IPS-18a (cell line): Measurements from ENCODE around the gene OR4K15.
"Not testable (repeated sequence)": the region's sequence is repeated elsewhere in the genome, so short reads cannot be mapped to it uniquely, and the experiment has no call there.

Experiments
- H3K27ac ChIP-seq: one replicate; pipeline ENCODE4 v1.5.1; 2013; ENCODE audit warnings: low read length
- H3K27me3 ChIP-seq: one replicate; pipeline ENCODE4 v1.6.1; 2013; ENCODE audit warnings: mild to moderate bottlenecking, low read length; ENCODE audit not compliant: control insufficient read depth, insufficient read depth
- H3K36me3 ChIP-seq: one replicate; pipeline ENCODE4 v1.6.1; 2013; ENCODE audit warnings: low read depth, low read length; ENCODE audit not compliant: control insufficient read depth
- H3K4me1 ChIP-seq: one replicate; pipeline ENCODE4 v1.6.1; 2013; ENCODE audit warnings: low read depth, low read length; ENCODE audit not compliant: control insufficient read depth
- H3K4me3 ChIP-seq: one replicate; pipeline ENCODE4 v1.5.1; 2013; ENCODE audit warnings: low read length
- H3K9ac ChIP-seq: one replicate; pipeline ENCODE4 v1.6.1; 2013; ENCODE audit warnings: mild to moderate bottlenecking, low read length, moderate library complexity
- H3K9me3 ChIP-seq: one replicate; pipeline ENCODE4 v1.6.1; 2013; ENCODE audit warnings: low read depth, low read length; ENCODE audit not compliant: control insufficient read depth

The OR4K15 gene, protein sequence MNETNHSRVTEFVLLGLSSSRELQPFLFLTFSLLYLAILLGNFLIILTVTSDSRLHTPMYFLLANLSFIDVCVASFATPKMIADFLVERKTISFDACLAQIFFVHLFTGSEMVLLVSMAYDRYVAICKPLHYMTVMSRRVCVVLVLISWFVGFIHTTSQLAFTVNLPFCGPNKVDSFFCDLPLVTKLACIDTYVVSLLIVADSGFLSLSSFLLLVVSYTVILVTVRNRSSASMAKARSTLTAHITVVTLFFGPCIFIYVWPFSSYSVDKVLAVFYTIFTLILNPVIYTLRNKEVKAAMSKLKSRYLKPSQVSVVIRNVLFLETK

DNA sequence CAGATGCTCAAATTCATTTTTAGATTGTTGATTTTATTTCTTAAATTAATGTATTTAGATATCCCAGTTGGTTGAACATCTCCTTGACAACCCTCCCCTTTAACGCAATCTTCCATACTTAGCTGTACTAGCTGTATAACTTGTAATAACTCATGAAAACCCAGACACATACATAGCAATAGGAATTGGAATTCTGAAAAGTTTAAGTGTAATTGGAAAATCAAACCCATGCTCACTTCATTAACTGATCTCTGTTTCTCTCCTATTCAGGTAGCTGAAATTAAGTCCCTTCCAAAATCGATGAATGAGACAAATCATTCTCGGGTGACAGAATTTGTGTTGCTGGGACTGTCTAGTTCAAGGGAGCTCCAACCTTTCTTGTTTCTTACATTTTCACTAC is at the start of gene OR4K15:
TSS of gene OR4K15 (plus strand) at position 301 of the 400 bp plus-strand sequence. CDS start at position 301, 0 bp downstream.
- H3K9ac ChIP-seq: no peak within 1 kb of the TSS
- no peaks in the 10 kb centered on the region for H3K36me3 ChIP-seq
- H3K4me1 ChIP-seq: no peaks in the 10 kb centered on the region
- H3K27ac ChIP-seq: no peak within 1 kb of the TSS
- H3K27me3 ChIP-seq: no peaks in the 10 kb centered on the region
- no peak within 1 kb of the TSS for H3K4me3 ChIP-seq
- H3K9me3 ChIP-seq: peaks cover 30% of the 10 kb centered on the region

DNA sequence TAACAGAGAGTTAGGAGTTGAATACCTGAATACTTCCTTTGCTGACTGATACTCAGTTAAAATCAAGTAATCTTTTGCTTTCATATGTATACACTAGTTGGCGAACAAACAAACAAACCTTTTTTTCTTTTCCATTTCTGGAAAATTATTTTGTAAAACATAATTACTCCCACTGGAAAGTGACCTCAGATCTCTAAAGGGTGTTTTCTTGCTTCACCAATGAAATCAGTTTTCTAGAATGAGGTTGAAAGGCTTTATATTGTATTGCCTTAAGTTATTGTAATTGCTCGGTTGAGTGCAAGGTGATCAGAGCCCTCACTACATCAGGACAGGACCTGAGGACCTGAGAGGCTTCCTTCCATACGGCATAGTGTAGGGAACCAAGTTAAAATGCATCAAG is 44.8 kb upstream of the OR4K15 start, which contains the start of gene OR4K1:
TSS of gene OR4K1 (plus strand) at position 301 of the 400 bp plus-strand sequence. CDS start 4,750 bp downstream, outside the sequence.
- Histone ChIP-seq H3K4me1 (no peaks in the 10 kb centered on the region), H3K27ac (no peak within 1 kb of the TSS), H3K9ac (no peak within 1 kb of the TSS), H3K4me3 (no peak within 1 kb of the TSS), H3K9me3 (peaks cover 66% of the 10 kb centered on the region), H3K36me3 (no peaks in the 10 kb centered on the region), H3K27me3 (no peaks in the 10 kb centered on the region)

DNA sequence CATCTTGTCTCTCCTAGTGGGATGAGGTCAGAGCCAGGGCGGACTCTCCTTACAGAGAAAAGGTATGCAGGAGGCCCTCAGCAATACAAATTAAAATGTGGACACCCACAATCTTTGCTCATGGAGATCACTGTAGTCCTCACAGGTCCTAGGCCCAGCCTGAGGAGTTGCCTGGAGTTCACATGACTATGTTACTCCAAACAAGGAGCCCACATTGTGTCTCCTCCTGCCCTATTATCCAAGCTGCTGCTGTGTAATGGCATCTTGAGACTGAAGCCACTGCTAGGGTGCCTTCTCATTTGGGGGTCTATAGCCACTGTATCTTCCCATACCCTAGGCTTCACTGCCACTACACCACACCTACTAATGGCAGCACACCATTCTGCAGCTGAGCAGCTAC is 33.7 kb upstream of the OR4K15 start:
- Histone ChIP-seq H3K27me3 (no peaks in the 10 kb centered on the region), H3K9ac (no peak overlapping the region), H3K9me3 (peaks cover 43% of the 10 kb centered on the region), H3K4me1 (no peaks in the 10 kb centered on the region), H3K36me3 (no peaks in the 10 kb centered on the region), H3K27ac (no peak overlapping the region), H3K4me3 (no peak overlapping the region)

DNA sequence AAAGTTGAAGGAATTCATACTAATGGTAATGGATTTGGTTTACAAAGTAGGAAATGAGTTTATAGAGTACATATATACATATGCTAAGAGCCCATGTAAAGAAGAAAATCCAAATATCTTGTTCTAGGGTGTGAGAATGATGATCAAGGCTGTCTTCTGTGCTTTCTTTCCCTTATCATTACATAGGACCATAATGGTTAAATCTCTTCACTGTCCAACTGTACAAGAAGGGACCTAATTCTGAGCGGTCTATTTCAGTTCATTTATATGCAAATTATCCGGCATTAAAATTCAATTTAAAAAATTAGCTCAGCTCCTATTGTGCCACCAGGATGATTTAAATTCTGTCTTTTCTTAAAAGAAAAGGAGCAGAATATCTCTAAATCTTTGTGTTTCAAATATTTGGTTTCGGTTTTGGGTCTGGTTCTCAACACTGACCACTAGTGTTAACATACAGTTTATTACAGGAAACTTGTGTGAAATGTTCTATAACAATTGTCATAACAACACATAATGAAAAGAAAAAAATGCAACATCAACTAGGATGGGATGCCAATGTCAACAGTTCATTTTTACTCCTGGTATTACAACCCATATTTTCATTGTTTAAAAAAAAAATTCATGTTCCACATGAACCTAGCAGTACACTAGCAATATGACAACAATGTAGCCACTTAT is 27.8 kb upstream of the OR4K15 start:
- Histone ChIP-seq H3K27ac (no peak overlapping the region), H3K4me1 (no peaks in the 10 kb centered on the region), H3K27me3 (no peaks in the 10 kb centered on the region), H3K36me3 (no peaks in the 10 kb centered on the region), H3K9me3 (peaks cover 48% of the 10 kb centered on the region), H3K4me3 (no peak overlapping the region), H3K9ac (no peak overlapping the region)

DNA sequence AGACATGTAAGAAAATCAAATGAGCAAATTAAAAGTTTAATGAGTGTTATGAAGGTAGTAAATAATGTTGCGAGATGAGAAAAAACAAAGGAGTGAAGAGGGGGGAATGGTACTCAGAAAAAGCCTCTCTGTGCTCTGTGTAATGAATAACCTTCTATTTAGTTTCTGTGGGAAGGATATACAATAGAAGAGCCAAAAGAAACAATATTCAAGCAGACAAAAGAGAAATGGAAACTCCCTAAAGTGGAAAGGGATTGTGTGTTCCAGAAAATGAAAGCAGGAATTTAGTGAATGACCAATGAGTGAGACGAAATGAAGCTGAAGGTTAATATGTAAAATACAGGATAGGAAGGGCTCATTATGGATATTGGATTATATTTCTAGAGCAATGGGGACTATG is 26.2 kb upstream of the OR4K15 start:
- H3K4me1 ChIP-seq: no peaks in the 10 kb centered on the region
- H3K27ac ChIP-seq: no peak overlapping the region
- no peak overlapping the region for H3K4me3 ChIP-seq
- no peaks in the 10 kb centered on the region for H3K27me3 ChIP-seq
- H3K9ac ChIP-seq: no peak overlapping the region
- no peaks in the 10 kb centered on the region for H3K36me3 ChIP-seq
- H3K9me3 ChIP-seq: peaks cover 51% of the 10 kb centered on the region

DNA sequence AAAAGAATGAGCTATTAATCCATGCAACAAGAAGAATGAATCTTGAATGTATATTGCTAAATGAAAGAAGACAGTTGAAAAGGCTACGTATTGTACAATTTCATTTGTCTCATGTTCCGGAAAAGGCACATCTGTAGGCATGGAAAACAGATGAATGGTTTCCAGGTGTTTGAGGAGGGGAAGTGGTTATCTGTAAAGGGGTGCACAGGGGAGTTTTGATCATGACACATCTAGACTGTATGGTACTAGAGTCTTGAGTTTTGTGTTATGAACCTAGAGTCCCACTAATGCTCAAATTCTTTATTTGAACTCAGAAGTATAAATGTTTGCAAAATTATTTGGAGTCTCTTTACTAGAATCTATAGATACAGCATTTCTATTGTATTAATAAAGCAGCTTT is 5.7 kb upstream of the OR4K15 start:
- peaks cover 38% of the 10 kb centered on the region for H3K9me3 ChIP-seq
- H3K4me3 ChIP-seq, H3K36me3 ChIP-seq, H3K4me1 ChIP-seq, H3K27me3 ChIP-seq, H3K9ac ChIP-seq, H3K27ac ChIP-seq: not testable (repeated sequence)

DNA sequence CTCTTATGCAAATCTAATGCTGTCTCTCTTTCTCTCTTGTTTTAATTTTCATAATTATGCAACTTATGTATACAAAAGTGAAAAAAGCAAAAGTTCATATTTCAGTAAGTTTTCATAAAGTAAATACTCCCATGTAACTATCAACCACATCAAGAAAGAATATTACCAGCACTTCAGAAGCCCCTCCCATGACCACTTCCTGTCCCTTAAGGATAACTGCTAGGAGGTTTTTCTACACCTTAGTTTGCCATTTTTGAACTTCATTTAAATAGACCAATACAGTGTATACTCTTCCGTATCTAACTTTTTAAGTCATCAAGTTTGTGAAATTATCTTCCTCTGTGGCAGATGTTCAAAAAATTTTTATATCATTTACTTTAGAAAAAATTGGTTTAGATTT is 547 bp upstream of the OR4K15 start:
- H3K9ac ChIP-seq: no peak overlapping the region
- H3K36me3 ChIP-seq: no peaks in the 10 kb centered on the region
- peaks cover 29% of the 10 kb centered on the region for H3K9me3 ChIP-seq
- H3K27ac ChIP-seq: no peak overlapping the region
- no peaks in the 10 kb centered on the region for H3K4me1 ChIP-seq
- no peak overlapping the region for H3K4me3 ChIP-seq
- H3K27me3 ChIP-seq: no peaks in the 10 kb centered on the region

DNA sequence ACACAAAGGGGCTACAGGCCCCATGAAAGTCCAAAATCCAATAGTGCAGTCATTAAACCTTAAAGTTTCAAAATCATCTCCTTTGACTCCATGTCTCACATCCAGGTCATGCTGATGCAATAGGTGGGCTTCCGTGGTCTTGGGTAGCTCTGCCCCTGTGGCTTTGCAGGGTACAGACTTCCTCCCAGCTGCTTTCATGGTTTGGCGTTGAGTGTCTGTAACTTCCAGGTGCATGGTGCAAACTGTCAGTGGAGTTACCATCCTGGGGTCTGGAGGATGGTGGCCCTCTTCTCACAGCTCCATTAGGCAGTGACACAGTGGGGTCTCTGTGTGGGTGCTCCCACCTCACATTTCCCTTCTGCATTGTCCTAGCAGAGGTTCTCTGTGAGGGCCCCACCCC is 18.0 kb downstream of the OR4K15 start:
- H3K4me3 ChIP-seq: no peak overlapping the region
- H3K27me3 ChIP-seq: no peaks in the 10 kb centered on the region
- H3K9me3 ChIP-seq: peaks cover 76% of the 10 kb centered on the region
- no peaks in the 10 kb centered on the region for H3K4me1 ChIP-seq
- H3K27ac ChIP-seq: no peak overlapping the region
- no peaks in the 10 kb centered on the region for H3K36me3 ChIP-seq
- H3K9ac ChIP-seq: no peak overlapping the region

DNA sequence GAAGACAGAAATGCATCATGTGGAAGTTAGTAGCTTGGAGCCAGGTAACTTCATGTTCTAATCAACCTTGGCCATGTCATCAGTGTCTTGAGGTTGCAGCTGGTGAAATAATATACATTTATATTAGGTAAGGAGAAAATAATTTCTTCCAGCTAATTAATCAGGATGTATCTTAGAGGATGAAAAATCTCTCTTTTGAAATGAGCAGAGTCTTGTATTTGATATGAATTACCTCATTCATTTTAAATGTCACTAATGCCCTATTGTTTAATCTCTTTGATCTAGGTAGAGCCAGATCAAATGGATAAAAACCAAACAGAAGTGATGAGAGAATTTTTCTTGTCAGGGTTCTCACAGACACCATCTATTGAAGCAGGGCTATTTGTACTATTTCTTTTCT is 26.5 kb downstream of the OR4K15 start, which contains the start of gene OR4Q2:
TSS of gene OR4Q2 (plus strand) at position 301 of the 400 bp plus-strand sequence.
- Histone ChIP-seq H3K9me3 (peaks cover 71% of the 10 kb centered on the region), H3K27me3 (no peaks in the 10 kb centered on the region), H3K36me3 (no peaks in the 10 kb centered on the region), H3K27ac (no peak within 1 kb of the TSS), H3K4me1 (no peaks in the 10 kb centered on the region), H3K9ac (no peak within 1 kb of the TSS), H3K4me3 (no peak within 1 kb of the TSS)

DNA sequence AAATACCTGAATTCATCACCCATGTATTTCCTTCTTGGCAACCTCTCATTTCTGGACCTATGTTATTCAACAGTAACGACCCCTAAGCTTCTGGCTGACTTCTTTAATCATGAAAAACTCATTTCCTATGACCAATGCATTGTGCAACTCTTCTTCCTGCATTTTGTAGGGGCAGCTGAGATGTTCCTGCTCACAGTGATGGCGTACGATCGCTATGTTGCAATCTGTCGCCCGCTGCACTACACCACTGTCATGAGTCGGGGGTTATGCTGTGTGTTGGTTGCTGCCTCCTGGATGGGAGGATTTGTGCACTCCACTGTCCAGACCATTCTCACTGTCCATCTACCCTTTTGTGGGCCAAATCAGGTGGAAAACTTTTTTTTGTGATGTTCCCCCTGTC is 26.9 kb downstream of the OR4K15 start:
- no peak overlapping the region for H3K9ac ChIP-seq
- H3K4me1 ChIP-seq: no peaks in the 10 kb centered on the region
- no peak overlapping the region for H3K4me3 ChIP-seq
- no peaks in the 10 kb centered on the region for H3K27me3 ChIP-seq
- no peak overlapping the region for H3K27ac ChIP-seq
- no peaks in the 10 kb centered on the region for H3K36me3 ChIP-seq
- peaks cover 72% of the 10 kb centered on the region for H3K9me3 ChIP-seq

DNA sequence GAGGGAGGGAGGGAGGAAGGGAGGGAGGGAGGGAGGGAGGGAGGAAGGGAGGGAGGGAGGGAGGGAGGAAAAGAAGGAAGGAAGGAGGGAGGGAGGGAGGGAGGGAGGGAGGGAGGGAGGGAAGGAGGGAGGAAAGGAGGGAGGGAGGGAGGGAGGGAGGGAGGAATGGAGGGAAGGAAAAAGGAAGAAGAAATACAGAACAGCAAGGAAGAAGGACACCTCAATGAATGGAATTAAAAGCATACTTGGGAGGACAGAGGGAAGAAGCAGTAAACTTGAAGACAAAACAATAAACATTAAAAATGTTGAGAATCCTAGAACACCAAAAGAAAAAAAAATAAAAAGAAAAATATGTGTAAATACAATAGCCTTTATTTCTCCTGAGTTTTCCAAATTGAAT is 32.8 kb downstream of the OR4K15 start:
- H3K27me3 ChIP-seq: no peaks in the 10 kb centered on the region

More for the DNA sequence above, 32.8 kb downstream of the OR4K15 start:
- H3K4me1 ChIP-seq: no peaks in the 10 kb centered on the region
- no peak overlapping the region for H3K4me3 ChIP-seq
- H3K36me3 ChIP-seq: no peaks in the 10 kb centered on the region
- H3K9me3 ChIP-seq: peaks cover 74% of the 10 kb centered on the region
- no peak overlapping the region for H3K9ac ChIP-seq
- H3K27ac ChIP-seq: no peak overlapping the region
